Measurements from ENCODE around the gene MIB2.

- no peak for TF ChIP-seq CTCF (IDR thresholded peaks at IDR 0.05)
- TF ChIP-seq POLR2A (IDR thresholded peaks at IDR 0.05) = no peak
These were observed 46.0 kb upstream of the MIB2 start for GRCh38 chr1:1569341-1569740.

Data from lower leg skin (tissue), 3 donors.